Gastroesophageal sphincter (tissue), 4 donors: ENCODE measurements around the gene OR2T2. TPM values are rescaled to one million over a fixed set of nuclear protein-coding genes. Genes with fewer than 3 reads are reported as not detected.
"Not testable (repeated sequence)": the region's sequence is repeated elsewhere in the genome, so short reads cannot be mapped to it uniquely, and the experiment has no call there.

Experiments
- ATAC-seq: fragments of 150-250 bp; one replicate; pipeline ENCODE4 v1.9.1; 2016; ENCODE audit warnings: mild to moderate bottlenecking, moderate library complexity
- H3K27ac ChIP-seq, 4 donors: fragments of 200-600 bp; sonication (generic) in 3 of 4; 1 replicate in 3 of 4; 2 replicates in 1 of 4; pipeline ENCODE4 v1.5.1; 2016 to 2019
- H3K27me3 ChIP-seq: fragments of 200-600 bp; sonication (generic); one replicate; pipeline ENCODE4 v1.5.1; 2019
- H3K36me3 ChIP-seq, 2 donors: fragments of 200-600 bp; sonication (generic); one replicate each; pipeline ENCODE4 v1.5.1; 2019; ENCODE audit warnings: control low read depth in 1 of 2
- H3K4me1 ChIP-seq, 3 donors: fragments of 200-600 bp; sonication (generic); 1 replicate in 2 of 3; 2 replicates in 1 of 3; pipeline ENCODE4 v1.5.1; 2016 to 2019; ENCODE audit warnings: control low read depth in 2 of 3
- H3K4me3 ChIP-seq, 2 donors: fragments of 200-600 bp; sonication (generic); one replicate each; pipeline ENCODE4 v1.5.1; 2019; ENCODE audit warnings: mild to moderate bottlenecking in 1 of 2, moderate library complexity in 1 of 2
- H3K9me3 ChIP-seq, 3 donors: fragments of 200-600 bp; sonication (generic); one replicate each; pipeline ENCODE4 v1.5.1; 2017 to 2019; ENCODE audit warnings: control low read depth in 2 of 3
- CTCF ChIP-seq, 4 experiments: fragments of 200-600 bp in 2 of 4; fragments of 450-650 bp in 2 of 4; sonication (generic) in 1 of 4; IDR thresholded peaks; one replicate each; pipeline ENCODE4 v1.5.1; 2017 to 2019; ENCODE audit warnings: antibody characterized with exemption in 4 of 4, mild to moderate bottlenecking in 2 of 4, moderate library complexity in 2 of 4
- EP300 ChIP-seq: sonication (generic); formaldehyde crosslinking; IDR thresholded peaks from one replicate; pipeline ENCODE4 v1.6.1; 2017; ENCODE audit warnings: antibody characterized with exemption, mild to moderate bottlenecking
- POLR2A ChIP-seq, 2 donors: fragments of 450-650 bp; IDR thresholded peaks; one replicate each; pipeline ENCODE4 v1.6.1; 2017; ENCODE audit warnings: antibody characterized with exemption in 2 of 2, mild to moderate bottlenecking in 2 of 2, moderate library complexity in 1 of 2
- POLR2AphosphoS5 ChIP-seq: sonication (generic); formaldehyde crosslinking; IDR thresholded peaks from one replicate; pipeline ENCODE4 v1.6.1; 2017; ENCODE audit warnings: antibody characterized with exemption
- WGBS, 2 donors: methylation state at CpG; one replicate each; pipeline ENCODE4 v1.1.5; 2018; ENCODE audit warnings: low coverage in 1 of 2; 5-methylcytosine and 5-hydroxymethylcytosine counted together
- total RNA-seq, 4 donors: library from RNA; depleted of rRNA; stranded (reverse); fragments of >200 nt; gene quantifications; one replicate each; pipeline ENCODE4 v1.1.0, GENCODE V29; 2016

Gene OR2T2
- total RNA-seq, 4 donors from 2014 or later, result not detected

GRCh38 chr1:248417854-248418253, 27.6 kb upstream of the OR2T2 start:
- Histone ChIP-seq H3K4me3 (no peak overlapping the region), H3K36me3 (no peaks in the 10 kb centered on the region), H3K27me3 (no peaks in the 10 kb centered on the region), H3K27ac (no peak overlapping the region), H3K4me1 (no peaks in the 10 kb centered on the region), H3K9me3 (peaks cover 0 to 6% (median 0%) of the 10 kb centered on the region in 3 donors)
- 76 to 77% methylated on average over 2 of the region's 2 CpGs for WGBS, 2 donors
- TF ChIP-seq EP300 (no peak), POLR2AphosphoS5 (no peak), POLR2A (IDR thresholded peaks at IDR 0.05) (no peak), CTCF (IDR thresholded peaks at IDR 0.05) (no peak)
- no peak for ATAC-seq

- WGBS, 2 donors, result 0 to 12% methylated on average over 1 of the region's 1 CpG
- H3K27ac ChIP-seq, result no peak overlapping the region
- H3K36me3 ChIP-seq, result no peaks in the 10 kb centered on the region
- TF ChIP-seq POLR2A (IDR thresholded peaks at IDR 0.05) (no peak), CTCF (IDR thresholded peaks at IDR 0.05) (no peak), POLR2AphosphoS5 (no peak), EP300 (no peak)
- no peaks in the 10 kb centered on the region for H3K27me3 ChIP-seq
- H3K4me3 ChIP-seq, result no peak overlapping the region
- H3K9me3 ChIP-seq, result peaks cover 0 to 6% (median 0%) of the 10 kb centered on the region in 3 donors
- no peak for ATAC-seq
- no peaks in the 10 kb centered on the region for H3K4me1 ChIP-seq
These were observed 24.1 kb upstream of the OR2T2 start for GRCh38 chr1:248421384-248421783.

- WGBS, 2 donors, result 65 to 71% methylated on average over 3 of the region's 3 CpGs
- not testable (repeated sequence) for H3K9me3 ChIP-seq, ATAC-seq, H3K4me3 ChIP-seq, H3K27me3 ChIP-seq, H3K36me3 ChIP-seq, H3K4me1 ChIP-seq, H3K27ac ChIP-seq
These were observed 17.8 kb upstream of the OR2T2 start for GRCh38 chr1:248427526-248428191.

- not testable (repeated sequence) for H3K4me3 ChIP-seq, ATAC-seq, H3K9me3 ChIP-seq, H3K27ac ChIP-seq, H3K4me1 ChIP-seq, H3K36me3 ChIP-seq, H3K27me3 ChIP-seq
- WGBS, 2 donors, result 70 to 74% methylated on average over 3 of the region's 3 CpGs
These were observed 17.3 kb upstream of the OR2T2 start for GRCh38 chr1:248428192-248428533.

- ATAC-seq, H3K36me3 ChIP-seq, H3K27me3 ChIP-seq, H3K4me3 ChIP-seq, H3K4me1 ChIP-seq, H3K9me3 ChIP-seq, H3K27ac ChIP-seq: not testable (repeated sequence)
- WGBS, 2 donors, result 0% methylated on average over 1 of the region's 11 CpGs; no CpG with 5 or more reads in 1 of the 2 donors
These were observed 13.8 kb upstream of the OR2T2 start for GRCh38 chr1:248431683-248432082.

GRCh38 chr1:248432201-248432600, 13.2 kb upstream of the OR2T2 start:
- H3K27ac ChIP-seq, H3K4me3 ChIP-seq, H3K4me1 ChIP-seq, H3K9me3 ChIP-seq, H3K36me3 ChIP-seq, H3K27me3 ChIP-seq, ATAC-seq: not testable (repeated sequence)
- 56 to 69% methylated on average over 4 of the region's 4 CpGs for WGBS, 2 donors

- H3K4me1 ChIP-seq, ATAC-seq, H3K36me3 ChIP-seq, H3K27ac ChIP-seq, H3K27me3 ChIP-seq, H3K9me3 ChIP-seq, H3K4me3 ChIP-seq: not testable (repeated sequence)
- 92% methylated on average over 22 of the region's 38 CpGs; no CpG with 5 or more reads in 1 of the 2 donors for WGBS, 2 donors
These were observed 11.5 kb upstream of the OR2T2 start for GRCh38 chr1:248433811-248434415.

- H3K4me3 ChIP-seq, H3K4me1 ChIP-seq, H3K27me3 ChIP-seq, H3K36me3 ChIP-seq, H3K27ac ChIP-seq, ATAC-seq, H3K9me3 ChIP-seq: not testable (repeated sequence)
- WGBS, 2 donors, result 54% methylated on average over 5 of the region's 6 CpGs; no CpG with 5 or more reads in 1 of the 2 donors
These were observed 10.5 kb upstream of the OR2T2 start for GRCh38 chr1:248434913-248435312.

GRCh38 chr1:248436303-248436702, 9.1 kb upstream of the OR2T2 start:
- not testable (repeated sequence) for ATAC-seq, H3K4me1 ChIP-seq, H3K27me3 ChIP-seq, H3K27ac ChIP-seq, H3K9me3 ChIP-seq, H3K36me3 ChIP-seq, H3K4me3 ChIP-seq
- WGBS, 2 donors, result 68 to 70% methylated on average over 2 to 3 of the region's 3 CpGs

- WGBS, 2 donors, result no CpG with 5 or more reads among the region's 1 CpG
- not testable (repeated sequence) for H3K27me3 ChIP-seq, H3K4me3 ChIP-seq, H3K36me3 ChIP-seq, H3K4me1 ChIP-seq, H3K9me3 ChIP-seq, H3K27ac ChIP-seq, ATAC-seq
These were observed 6.8 kb upstream of the OR2T2 start for GRCh38 chr1:248438668-248439067.

GRCh38 chr1:248439283-248439682, 6.2 kb upstream of the OR2T2 start:
- 33 to 65% methylated on average over 3 to 5 of the region's 5 CpGs for WGBS, 2 donors
- not testable (repeated sequence) for ATAC-seq, H3K27ac ChIP-seq

More at GRCh38 chr1:248439283-248439682, 6.2 kb upstream of the OR2T2 start:
- not testable (repeated sequence) for H3K27me3 ChIP-seq, H3K36me3 ChIP-seq, H3K9me3 ChIP-seq, H3K4me3 ChIP-seq, H3K4me1 ChIP-seq
